Duodenal mucosa (tissue), 2 donors: ENCODE results near the gene SHKBP1.

ENCODE experiments used
- H3K27ac ChIP-seq: one replicate; pipeline ENCODE4 v1.7.0; 2013; ENCODE audit warnings: low read depth, low read length
- H3K27me3 ChIP-seq, 2 donors: one replicate each; pipeline ENCODE4 v1.7.0; 2013; ENCODE audit warnings: low read length in 2 of 2, control low read depth in 1 of 2; ENCODE audit not compliant: insufficient read depth in 2 of 2, control insufficient read depth in 1 of 2
- H3K36me3 ChIP-seq, 2 donors: one replicate each; pipeline ENCODE4 v1.7.0; 2013; ENCODE audit warnings: low read length in 2 of 2, control low read depth in 1 of 2; ENCODE audit not compliant: insufficient read depth in 2 of 2, control insufficient read depth in 1 of 2
- H3K4me1 ChIP-seq, 2 donors: one replicate each; pipeline ENCODE4 v1.7.0; 2013; ENCODE audit warnings: low read length in 2 of 2, control low read depth in 1 of 2; ENCODE audit not compliant: insufficient read depth in 2 of 2, control insufficient read depth in 1 of 2
- H3K4me3 ChIP-seq, 2 donors: one replicate each; pipeline ENCODE4 v1.7.0; 2013; ENCODE audit warnings: low read length in 2 of 2, low read depth in 1 of 2
- H3K9ac ChIP-seq, 2 donors: one replicate each; pipeline ENCODE4 v1.7.0; 2013; ENCODE audit warnings: low read length in 2 of 2, low read depth in 1 of 2
- H3K9me3 ChIP-seq, 2 donors: one replicate each; pipeline ENCODE4 v1.7.0; 2013; ENCODE audit warnings: low read length in 2 of 2, control low read depth in 1 of 2; ENCODE audit not compliant: control insufficient read depth in 1 of 2

The SHKBP1 gene

DNA sequence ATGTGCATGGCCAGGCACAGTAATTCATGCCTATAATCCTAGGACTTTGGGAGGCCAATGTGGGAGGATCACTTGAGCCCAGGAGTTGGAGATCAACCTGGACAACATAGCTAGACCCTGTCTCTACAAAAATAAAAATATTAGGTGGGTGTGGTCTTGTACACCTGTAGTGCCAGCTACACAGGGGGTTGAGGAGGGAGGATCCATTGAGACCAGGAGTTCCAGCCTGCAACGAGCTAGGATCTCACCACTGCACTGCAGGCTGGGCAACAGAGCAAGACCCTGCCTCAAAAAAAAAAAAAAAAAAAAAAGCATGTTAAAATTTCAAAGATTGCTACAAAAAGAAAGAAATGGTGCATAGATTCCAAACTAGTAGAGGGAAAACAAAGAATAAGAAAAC is 61.7 kb downstream of the SHKBP1 start:
- H3K27me3 ChIP-seq = no peaks in the 10 kb centered on the region
- H3K9me3 ChIP-seq = no peaks in the 10 kb centered on the region
- no peak overlapping the region for H3K4me3 ChIP-seq
- no peak overlapping the region for H3K9ac ChIP-seq
- no peaks in the 10 kb centered on the region for H3K36me3 ChIP-seq
- H3K4me1 ChIP-seq = peaks cover 8 to 10% of the 10 kb centered on the region in 2 donors
- H3K27ac ChIP-seq = no peak overlapping the region

DNA sequence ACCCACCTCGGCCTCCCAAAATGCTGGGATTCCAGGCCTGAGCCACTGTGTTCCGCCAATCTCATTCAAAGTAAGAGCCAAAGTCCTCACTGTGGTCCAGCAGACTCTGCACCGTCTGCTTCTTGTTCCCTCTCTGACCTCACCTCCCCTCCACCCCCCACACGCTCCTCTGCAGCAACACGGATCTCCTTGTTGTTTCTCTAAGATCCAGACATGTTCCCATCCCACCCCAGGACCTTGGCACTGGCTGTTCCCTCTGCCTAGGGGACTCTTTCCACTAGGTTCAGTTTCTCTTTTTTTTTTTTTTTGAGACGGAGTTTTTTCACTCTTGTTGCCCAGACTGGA is 62.9 kb downstream of the SHKBP1 start:
- Histone ChIP-seq H3K36me3 (no peaks in the 10 kb centered on the region), H3K27ac (no peak overlapping the region), H3K9me3 (no peaks in the 10 kb centered on the region), H3K27me3 (no peaks in the 10 kb centered on the region), H3K4me3 (no peak overlapping the region), H3K9ac (no peak overlapping the region), H3K4me1 (peaks cover 0 to 3% of the 10 kb centered on the region in 2 donors)

DNA sequence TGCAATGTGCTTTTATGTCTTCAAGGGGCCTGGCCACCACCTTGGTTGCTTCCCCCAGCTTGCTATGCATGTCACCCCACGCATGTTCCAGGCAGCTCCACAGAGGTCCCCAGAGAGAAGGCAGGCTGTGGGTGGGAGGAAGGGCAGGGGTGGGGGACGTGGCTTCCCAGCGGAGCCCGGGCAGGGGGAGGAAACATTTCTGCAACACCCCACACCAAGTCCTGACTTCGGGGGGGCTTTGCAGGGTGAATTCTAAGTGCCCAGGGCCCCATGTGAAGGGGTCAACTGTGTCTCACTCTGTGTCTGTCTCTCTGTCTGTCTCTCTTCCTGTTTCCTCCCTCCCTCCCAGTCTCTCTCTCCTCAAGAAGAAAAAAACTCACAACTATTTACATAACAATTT is 64.1 kb downstream of the SHKBP1 start:
- Histone ChIP-seq H3K9me3 (no peaks in the 10 kb centered on the region), H3K27ac (no peak overlapping the region), H3K36me3 (no peaks in the 10 kb centered on the region), H3K27me3 (no peaks in the 10 kb centered on the region), H3K4me1 (peaks cover 0 to 3% of the 10 kb centered on the region in 2 donors), H3K4me3 (no peak overlapping the region), H3K9ac (no peak overlapping the region)
